Esophagus squamous epithelium (tissue), 5 donors: Measurements from ENCODE around the gene BLTP1. TPM values are rescaled to one million over a fixed set of nuclear protein-coding genes. Genes with fewer than 3 reads are reported as not detected.

ENCODE experiments used
- DNase-seq: peaks from one replicate; lab custom pipeline; 2025; lab: John Stamatoyannopoulos, UW
- H3K27ac ChIP-seq, 4 donors: fragments of 200-600 bp; sonication (generic); one replicate each; pipeline ENCODE4 v1.5.1; 2016 to 2019; ENCODE audit warnings: mild to moderate bottlenecking in 1 of 4
- H3K27me3 ChIP-seq, 4 donors: fragments of 200-600 bp; sonication (generic); 1 replicate in 3 of 4; 2 replicates in 1 of 4; pipeline versions ENCODE4 v1.5.1 to v1.6.0; 2017 to 2021; ENCODE audit warnings: antibody characterized with exemption in 1 of 4
- H3K36me3 ChIP-seq, 3 donors: fragments of 200-600 bp; sonication (generic); one replicate each; pipeline ENCODE4 v1.5.1; 2016 to 2019
- H3K4me1 ChIP-seq, 3 donors: fragments of 200-600 bp; sonication (generic); one replicate each; pipeline ENCODE4 v1.5.1; 2017 to 2019
- H3K4me3 ChIP-seq, 4 donors: fragments of 200-600 bp; sonication (generic); 1 replicate in 3 of 4; 2 replicates in 1 of 4; pipeline ENCODE4 v1.5.1; 2016 to 2019; ENCODE audit warnings: mild to moderate bottlenecking in 2 of 4, moderate library complexity in 1 of 4
- H3K9me3 ChIP-seq, 3 donors: fragments of 200-600 bp; sonication (generic); one replicate each; pipeline ENCODE4 v1.5.1; 2016 to 2019
- CTCF ChIP-seq, 6 experiments: fragments of 450-650 bp in 4 of 6; fragments of 200-600 bp in 2 of 6; sonication (generic) in 2 of 6; IDR thresholded peaks; one replicate each; pipeline ENCODE4 v1.5.1; 2016 to 2019; ENCODE audit warnings: antibody characterized with exemption in 6 of 6, mild to moderate bottlenecking in 4 of 6, moderate library complexity in 4 of 6
- POLR2A ChIP-seq, 4 donors: fragments of 450-650 bp; IDR thresholded peaks; one replicate each; pipeline ENCODE4 v1.6.1; 2017; ENCODE audit warnings: antibody characterized with exemption in 4 of 4, mild to moderate bottlenecking in 4 of 4, moderate library complexity in 3 of 4
- WGBS, 2 donors: methylation state at CpG; one replicate each; pipeline ENCODE4 v1.1.5; 2018; 5-methylcytosine and 5-hydroxymethylcytosine counted together
- intact Hi-C: fragments of 100-400 bp; cut with DNase I; formaldehyde crosslinking; loops from one replicate; pipeline ENCODE4 v1.15.0; 2022
- total RNA-seq, 4 donors: library from RNA; depleted of rRNA; stranded (reverse); fragments of >200 nt; gene quantifications; one replicate each; pipeline ENCODE4 v1.1.0, GENCODE V29; 2016
- donor health status: DM: yes; HTN: yes; CAD: no.

The BLTP1 gene
- total RNA-seq, 4 donors from 2014 or later, result 27.1 to 100 (median 37.8) TPM

- Histone ChIP-seq H3K36me3 (peaks cover 0 to 22% (median 0%) of the 10 kb centered on the region in 3 donors), H3K27ac (no peak overlapping the region), H3K27me3 (no peaks in the 10 kb centered on the region), H3K4me3 (no peak overlapping the region), H3K9me3 (no peaks in the 10 kb centered on the region), H3K4me1 (peaks cover 0 to 27% (median 0%) of the 10 kb centered on the region in 3 donors)
- 81% methylated on average over 1 of the region's 1 CpG for WGBS, 2 donors
- no peak for DNase-seq
- intact Hi-C loops, result no loop called here
- TF ChIP-seq CTCF (IDR thresholded peaks at IDR 0.05), result no peak
These were observed 11.6 kb downstream of the BLTP1 start for GRCh38 chr4:122163767-122164166.

- no peak for DNase-seq
- intact Hi-C loops, result no loop called here
- Histone ChIP-seq H3K9me3 (no peaks in the 10 kb centered on the region), H3K27ac (no peak overlapping the region), H3K4me1 (peaks cover 0 to 29% (median 0%) of the 10 kb centered on the region in 3 donors), H3K27me3 (no peaks in the 10 kb centered on the region), H3K4me3 (no peak overlapping the region), H3K36me3 (peaks cover 0 to 9% (median 0%) of the 10 kb centered on the region in 3 donors)
- 87 to 93% methylated on average over 4 of the region's 4 CpGs for whole genome bisulfite sequencing, 2 donors
- TF ChIP-seq POLR2A (IDR thresholded peaks at IDR 0.05), result no peak
- TF ChIP-seq CTCF (IDR thresholded peaks at IDR 0.05), result no peak
These were observed 15.2 kb downstream of the BLTP1 start for GRCh38 chr4:122167369-122167768.

GRCh38 chr4:122170775-122171174, 18.6 kb downstream of the BLTP1 start:
- no peak for DNase-seq
- TF ChIP-seq CTCF (IDR thresholded peaks at IDR 0.05), result no peak
- no peak for TF ChIP-seq POLR2A (IDR thresholded peaks at IDR 0.05)

GRCh38 chr4:122171323-122171722, 19.2 kb downstream of the BLTP1 start:
- peaks cover 0 to 18% (median 0%) of the 10 kb centered on the region in 3 donors for H3K36me3 ChIP-seq
- H3K4me1 ChIP-seq, result peaks cover 0 to 12% (median 0%) of the 10 kb centered on the region in 3 donors
- no peaks in the 10 kb centered on the region for H3K9me3 ChIP-seq
- intact Hi-C loops, result no loop called here
- H3K4me3 ChIP-seq, result no peak overlapping the region
- no peaks in the 10 kb centered on the region for H3K27me3 ChIP-seq
- no peak overlapping the region for H3K27ac ChIP-seq
- TF ChIP-seq CTCF (IDR thresholded peaks at IDR 0.05) (no peak), POLR2A (IDR thresholded peaks at IDR 0.05) (no peak)
- DNase-seq, result no peak

More at GRCh38 chr4:122170775-122171174, 18.6 kb downstream of the BLTP1 start:
- peaks cover 0 to 12% (median 0%) of the 10 kb centered on the region in 3 donors for H3K4me1 ChIP-seq
- intact Hi-C loops, result no loop called here
- no peak overlapping the region for H3K4me3 ChIP-seq
- whole genome bisulfite sequencing, 2 donors, result 18 to 43% methylated on average over 1 of the region's 1 CpG
- no peak overlapping the region for H3K27ac ChIP-seq
- H3K36me3 ChIP-seq, result peaks cover 0 to 12% (median 0%) of the 10 kb centered on the region in 3 donors
- no peaks in the 10 kb centered on the region for H3K9me3 ChIP-seq
- no peaks in the 10 kb centered on the region for H3K27me3 ChIP-seq

- Histone ChIP-seq H3K9me3 (no peaks in the 10 kb centered on the region), H3K27ac (no peak overlapping the region), H3K36me3 (peaks cover 0 to 27% (median 0%) of the 10 kb centered on the region in 3 donors), H3K4me1 (peaks cover 0 to 12% (median 0%) of the 10 kb centered on the region in 3 donors), H3K27me3 (no peaks in the 10 kb centered on the region), H3K4me3 (no peak overlapping the region)
- intact Hi-C loops, result no loop called here
- WGBS, 2 donors, result 92 to 97% methylated on average over 1 of the region's 1 CpG
- DNase-seq, result no peak
- no peak for TF ChIP-seq CTCF (IDR thresholded peaks at IDR 0.05)
- TF ChIP-seq POLR2A (IDR thresholded peaks at IDR 0.05), result no peak
These were observed 20.1 kb downstream of the BLTP1 start for GRCh38 chr4:122172266-122172665.
